Muscle layer of duodenum (tissue), 2 donors: Measurements from ENCODE around the gene XYLT1.

ENCODE experiments used
- H3K27ac ChIP-seq: one replicate; pipeline ENCODE4 v1.7.0; 2013; ENCODE audit warnings: mild to moderate bottlenecking, low read length
- H3K27me3 ChIP-seq: one replicate; pipeline ENCODE4 v1.7.0; 2013; ENCODE audit warnings: low read depth, mild to moderate bottlenecking, control low read depth, low read length
- H3K36me3 ChIP-seq, 2 donors: one replicate each; pipeline ENCODE4 v1.7.0; 2013; ENCODE audit warnings: low read length in 2 of 2, control low read depth in 1 of 2, mild to moderate bottlenecking in 1 of 2; ENCODE audit not compliant: insufficient read depth in 2 of 2, control insufficient read depth in 1 of 2
- H3K4me1 ChIP-seq, 2 donors: one replicate each; pipeline ENCODE4 v1.7.0; 2013; ENCODE audit warnings: low read length in 2 of 2, mild to moderate bottlenecking in 2 of 2, control low read depth in 1 of 2, moderate library complexity in 1 of 2; ENCODE audit not compliant: insufficient read depth in 2 of 2, control insufficient read depth in 1 of 2
- H3K4me3 ChIP-seq, 2 donors: one replicate each; pipeline ENCODE4 v1.7.0; 2013; ENCODE audit warnings: low read length in 2 of 2, low read depth in 1 of 2, mild to moderate bottlenecking in 1 of 2
- H3K9me3 ChIP-seq, 2 donors: one replicate each; pipeline ENCODE4 v1.7.0; 2013; ENCODE audit warnings: low read length in 2 of 2, control low read depth in 1 of 2, mild to moderate bottlenecking in 1 of 2; ENCODE audit not compliant: control insufficient read depth in 1 of 2
- donor health status: healthy.

XYLT1 gene

DNA sequence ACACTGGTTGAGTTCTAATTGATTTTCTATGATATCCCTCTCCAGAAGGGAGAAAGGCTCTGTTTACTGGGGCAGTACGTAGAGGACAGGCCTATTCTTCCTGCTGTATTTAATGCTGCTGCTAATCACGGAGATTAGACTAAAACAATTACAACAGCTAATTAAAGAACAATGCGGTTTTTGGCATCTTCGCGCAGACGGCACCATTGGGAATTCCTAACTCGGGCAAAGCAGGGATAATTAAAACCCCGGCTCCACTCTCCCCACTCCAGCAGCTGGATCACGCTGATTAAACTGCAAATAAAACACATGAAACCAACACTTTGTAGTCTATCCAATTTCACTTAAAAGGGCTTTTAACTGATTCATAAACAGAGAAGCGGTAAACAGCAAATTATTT lies 147.6 kb downstream of the XYLT1 start:
- Histone ChIP-seq H3K9me3 (no peaks in the 10 kb centered on the region), H3K27ac (no peak overlapping the region), H3K4me3 (no peak overlapping the region), H3K36me3 (no peaks in the 10 kb centered on the region), H3K27me3 (no peaks in the 10 kb centered on the region), H3K4me1 (peaks cover 0 to 15% of the 10 kb centered on the region in 2 donors)

DNA sequence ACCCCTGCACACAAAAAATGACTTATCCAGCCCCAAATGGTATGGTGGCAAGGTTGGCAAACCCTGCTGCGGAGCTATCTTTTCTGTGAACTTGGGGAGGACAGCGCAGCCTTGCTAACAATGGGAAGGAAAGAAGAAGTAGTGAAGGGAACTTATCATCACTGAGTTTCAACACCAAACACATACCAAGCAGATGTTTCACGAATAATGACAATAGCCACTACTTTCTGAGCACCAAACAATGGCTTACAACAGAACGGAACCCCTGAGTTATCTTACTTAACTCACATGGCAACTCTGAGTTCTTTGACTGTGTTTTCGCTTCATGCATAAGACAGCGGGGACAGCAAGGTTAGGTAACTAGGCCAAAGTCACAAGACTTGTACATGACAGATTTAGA lies 148.9 kb downstream of the XYLT1 start:
- Histone ChIP-seq H3K27me3 (no peaks in the 10 kb centered on the region), H3K27ac (no peak overlapping the region), H3K9me3 (no peaks in the 10 kb centered on the region), H3K36me3 (no peaks in the 10 kb centered on the region), H3K4me3 (no peak overlapping the region), H3K4me1 (peaks cover 0 to 18% of the 10 kb centered on the region in 2 donors)

DNA sequence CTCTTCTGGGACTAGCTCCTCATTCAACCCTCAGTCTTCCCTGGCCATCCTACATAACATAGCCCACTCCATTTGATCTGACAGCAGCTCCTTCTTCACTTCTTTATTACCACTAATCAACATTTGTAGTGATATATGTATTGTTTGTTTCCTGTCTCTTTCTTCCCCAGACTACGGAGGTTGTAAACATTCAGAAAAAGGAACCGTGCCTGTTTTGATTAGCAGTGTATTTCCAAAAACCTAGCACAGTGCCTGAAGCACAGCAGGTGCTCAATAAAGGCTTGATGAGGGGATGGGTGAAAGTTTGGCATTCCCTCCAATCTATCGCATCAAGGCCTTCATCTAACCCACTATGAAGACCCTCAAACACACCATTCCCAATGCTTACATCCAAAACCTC lies 150.8 kb downstream of the XYLT1 start:
- peaks cover 0 to 18% of the 10 kb centered on the region in 2 donors for H3K4me1 ChIP-seq
- H3K4me3 ChIP-seq: no peak overlapping the region
- no peaks in the 10 kb centered on the region for H3K9me3 ChIP-seq
- H3K36me3 ChIP-seq: no peaks in the 10 kb centered on the region
- H3K27me3 ChIP-seq: no peaks in the 10 kb centered on the region
- H3K27ac ChIP-seq: no peak overlapping the region

GRCh38 chr16:17318238-17318637 lies 152.5 kb downstream of the XYLT1 start:
- no peaks in the 10 kb centered on the region for H3K9me3 ChIP-seq

DNA sequence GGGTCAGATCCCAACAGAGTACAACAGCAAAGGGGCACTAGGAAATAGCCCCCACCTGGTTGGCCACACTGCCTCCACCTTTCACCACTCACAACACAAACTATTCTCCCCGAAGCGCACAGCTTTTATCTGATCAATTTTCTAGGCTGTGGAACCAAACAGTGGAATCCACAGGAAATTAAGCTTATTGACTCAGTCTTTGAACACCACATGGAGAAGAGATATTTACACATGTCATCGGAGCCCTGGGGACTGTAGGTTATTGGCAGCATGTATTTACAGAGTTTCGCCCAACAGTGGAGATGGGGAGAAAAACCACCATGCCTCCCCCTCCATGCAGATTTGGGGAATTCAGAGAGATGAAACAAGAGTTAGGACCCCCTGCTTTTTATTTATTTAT lies 154.8 kb downstream of the XYLT1 start:
- H3K27me3 ChIP-seq: no peaks in the 10 kb centered on the region
- no peaks in the 10 kb centered on the region for H3K9me3 ChIP-seq
- no peak overlapping the region for H3K4me3 ChIP-seq
- H3K4me1 ChIP-seq: peaks cover 0 to 29% of the 10 kb centered on the region in 2 donors
- H3K36me3 ChIP-seq: no peaks in the 10 kb centered on the region
- H3K27ac ChIP-seq: no peak overlapping the region

More at GRCh38 chr16:17318238-17318637, 152.5 kb downstream of the XYLT1 start:
- Histone ChIP-seq H3K36me3 (no peaks in the 10 kb centered on the region), H3K4me1 (peaks cover 0 to 24% of the 10 kb centered on the region in 2 donors), H3K27me3 (no peaks in the 10 kb centered on the region), H3K4me3 (no peak overlapping the region), H3K27ac (no peak overlapping the region)

GRCh38 chr16:17313793-17314547 lies 156.8 kb downstream of the XYLT1 start:
- Histone ChIP-seq H3K27ac (peak overlapping the region; percentile 79), H3K36me3 (no peaks in the 10 kb centered on the region), H3K4me3 (no peak overlapping the region), H3K27me3 (no peaks in the 10 kb centered on the region), H3K9me3 (no peaks in the 10 kb centered on the region), H3K4me1 (peaks cover 0 to 24% of the 10 kb centered on the region in 2 donors)

DNA sequence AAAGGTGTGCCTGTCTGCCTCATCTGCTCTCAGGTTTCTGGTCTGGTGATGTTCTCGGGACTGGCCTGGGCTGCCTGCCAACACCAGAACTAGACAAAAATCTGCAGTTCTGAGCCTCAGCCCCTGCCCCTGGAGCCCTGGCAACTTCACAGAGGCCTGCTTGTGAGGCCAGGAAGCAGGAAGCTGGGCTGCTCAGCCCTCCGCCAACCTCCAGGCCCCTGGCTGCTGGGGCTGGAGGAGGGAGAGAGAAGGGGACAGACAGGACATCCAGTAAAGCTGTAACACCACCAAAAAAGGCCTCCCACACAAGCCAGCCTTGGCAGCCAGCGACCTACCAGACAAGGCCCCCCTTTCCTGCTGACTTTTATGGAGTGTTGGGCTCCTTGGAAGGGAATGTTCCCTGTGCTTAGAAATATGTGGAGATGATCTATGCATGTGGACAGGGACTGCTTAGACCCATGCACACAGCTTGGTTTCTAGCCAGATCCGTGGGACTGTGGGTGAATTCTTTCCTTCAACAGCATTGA lies 157.6 kb downstream of the XYLT1 start:
- peak overlapping the region; percentile 79 for H3K27ac ChIP-seq
- H3K27me3 ChIP-seq: no peaks in the 10 kb centered on the region
- no peaks in the 10 kb centered on the region for H3K36me3 ChIP-seq
- H3K4me3 ChIP-seq: peak overlapping the region in 1 of 2 donors; percentile 30
- no peaks in the 10 kb centered on the region for H3K9me3 ChIP-seq
- peaks cover 0 to 19% of the 10 kb centered on the region in 2 donors for H3K4me1 ChIP-seq

GRCh38 chr16:17312094-17312710 lies 158.6 kb downstream of the XYLT1 start:
- peak overlapping the region; percentile 79 for H3K27ac ChIP-seq
- no peaks in the 10 kb centered on the region for H3K9me3 ChIP-seq
- H3K36me3 ChIP-seq: no peaks in the 10 kb centered on the region
- peaks cover 0 to 21% of the 10 kb centered on the region in 2 donors for H3K4me1 ChIP-seq
- peak overlapping the region in 1 of 2 donors; percentile 30 for H3K4me3 ChIP-seq
- H3K27me3 ChIP-seq: no peaks in the 10 kb centered on the region

GRCh38 chr16:17311333-17312093 lies 159.2 kb downstream of the XYLT1 start:
- H3K4me3 ChIP-seq: peak overlapping the region in 1 of 2 donors; percentile 5
- no peaks in the 10 kb centered on the region for H3K36me3 ChIP-seq
- H3K9me3 ChIP-seq: no peaks in the 10 kb centered on the region
- no peaks in the 10 kb centered on the region for H3K27me3 ChIP-seq
- H3K27ac ChIP-seq: peak overlapping the region; percentile 79
- H3K4me1 ChIP-seq: peaks cover 0 to 28% of the 10 kb centered on the region in 2 donors

DNA sequence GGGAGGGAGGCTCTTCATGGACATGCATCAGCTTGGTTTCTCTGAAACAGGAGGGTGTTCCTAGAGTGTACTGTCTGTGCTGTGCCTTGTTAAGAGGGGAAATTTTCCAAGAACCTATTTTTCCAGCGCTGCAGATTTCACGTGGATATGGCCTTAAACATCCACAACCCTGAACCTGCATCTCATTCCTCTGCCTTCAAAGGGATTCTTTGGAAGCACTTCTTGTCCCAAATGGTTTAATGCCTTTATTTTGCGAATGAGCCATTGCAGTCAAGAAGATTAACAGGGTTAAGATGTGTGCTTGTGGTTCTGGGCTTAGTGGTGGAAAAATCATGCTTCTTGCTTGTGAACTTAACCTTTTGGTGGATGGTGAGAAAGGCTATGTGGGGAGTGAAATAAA lies 161.2 kb downstream of the XYLT1 start:
- no peak overlapping the region for H3K4me3 ChIP-seq
- H3K27me3 ChIP-seq: no peaks in the 10 kb centered on the region
- no peaks in the 10 kb centered on the region for H3K36me3 ChIP-seq
- no peaks in the 10 kb centered on the region for H3K9me3 ChIP-seq
- H3K4me1 ChIP-seq: peaks cover 6 to 37% of the 10 kb centered on the region in 2 donors
- no peak overlapping the region for H3K27ac ChIP-seq

DNA sequence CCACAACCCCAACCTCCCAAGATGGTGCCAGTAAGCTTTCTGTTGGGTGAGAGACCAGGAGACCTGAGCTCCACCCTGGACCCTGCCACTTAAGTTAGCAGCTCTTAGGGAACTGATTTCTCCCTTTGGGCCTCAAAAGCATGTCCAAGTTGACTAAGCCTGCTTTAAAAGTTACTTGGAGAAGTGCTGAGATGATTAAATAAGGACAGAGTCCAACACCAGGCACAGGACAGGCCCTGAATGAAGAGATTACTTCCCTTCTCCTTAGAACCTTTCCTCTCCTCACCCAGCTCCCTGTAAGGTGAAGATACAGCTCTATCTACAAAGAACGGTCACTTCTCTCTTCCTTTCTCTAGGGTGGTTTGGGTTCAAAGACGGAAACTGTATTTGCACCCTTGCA lies 162.6 kb downstream of the XYLT1 start:
- H3K27ac ChIP-seq: no peak overlapping the region
- no peaks in the 10 kb centered on the region for H3K27me3 ChIP-seq
- no peaks in the 10 kb centered on the region for H3K9me3 ChIP-seq
- H3K4me3 ChIP-seq: no peak overlapping the region
- H3K36me3 ChIP-seq: no peaks in the 10 kb centered on the region
- peaks cover 17 to 37% of the 10 kb centered on the region in 2 donors for H3K4me1 ChIP-seq
